COLO829 (cell line): ENCODE measurements around the gene VWF.

Experiments
- DNase-seq: peaks from one replicate; pipeline ENCODE4 v3.0.0; 2012; ENCODE audit warnings: low spot score

Gene VWF

GRCh38 chr12:5982106-5982505 lies 142.4 kb downstream of the VWF start:
- DNase-seq = no peak

- DNase-seq = no peak
Measured at GRCh38 chr12:5977556-5977955, 146.9 kb downstream of the VWF start.

- DNase-seq = no peak
Measured at GRCh38 chr12:5976711-5977110, 147.8 kb downstream of the VWF start.

GRCh38 chr12:5976196-5976595 lies 148.3 kb downstream of the VWF start:
- no peak for DNase-seq

DNA sequence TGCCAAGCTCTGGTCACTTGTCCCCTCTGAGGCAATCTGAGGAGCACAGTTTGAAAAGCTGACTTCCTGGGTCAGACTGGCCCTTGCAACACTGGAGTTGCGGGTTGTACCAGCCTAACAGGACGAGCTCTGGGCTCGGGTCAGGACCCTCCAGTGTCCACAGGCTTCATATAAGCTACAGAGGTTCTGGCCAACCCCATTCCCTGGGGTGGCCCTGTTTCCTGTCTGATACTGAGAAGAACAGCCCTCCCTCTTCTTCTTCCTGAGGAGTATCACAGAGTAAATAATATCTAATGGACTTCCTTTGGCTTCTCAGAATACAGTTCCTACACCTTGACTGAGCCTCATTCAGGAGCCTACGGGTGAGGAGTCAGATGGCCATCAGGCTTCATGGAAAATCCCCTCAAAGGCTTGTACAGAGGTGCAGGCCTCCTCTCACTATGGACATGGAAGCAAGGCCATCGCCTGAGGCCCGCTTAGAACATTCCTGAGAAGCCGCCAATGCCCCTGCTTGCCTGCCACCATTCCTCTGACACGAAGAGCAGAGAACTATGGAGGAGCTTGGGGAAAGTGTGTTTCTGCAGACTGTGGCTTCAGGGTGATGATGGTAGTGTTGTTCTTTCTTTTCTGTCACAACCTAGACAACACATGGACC lies 150.9 kb downstream of the VWF start:
- DNase-seq = no peak

GRCh38 chr12:5972387-5972786 lies 152.1 kb downstream of the VWF start:
- DNase-seq = no peak

- no peak for DNase-seq
Measured at GRCh38 chr12:5971194-5971850, 153.1 kb downstream of the VWF start.

- no peak for DNase-seq
Measured at GRCh38 chr12:5969974-5970690, 154.3 kb downstream of the VWF start.

GRCh38 chr12:5969156-5969973 lies 155.1 kb downstream of the VWF start:
- no peak for DNase-seq

DNA sequence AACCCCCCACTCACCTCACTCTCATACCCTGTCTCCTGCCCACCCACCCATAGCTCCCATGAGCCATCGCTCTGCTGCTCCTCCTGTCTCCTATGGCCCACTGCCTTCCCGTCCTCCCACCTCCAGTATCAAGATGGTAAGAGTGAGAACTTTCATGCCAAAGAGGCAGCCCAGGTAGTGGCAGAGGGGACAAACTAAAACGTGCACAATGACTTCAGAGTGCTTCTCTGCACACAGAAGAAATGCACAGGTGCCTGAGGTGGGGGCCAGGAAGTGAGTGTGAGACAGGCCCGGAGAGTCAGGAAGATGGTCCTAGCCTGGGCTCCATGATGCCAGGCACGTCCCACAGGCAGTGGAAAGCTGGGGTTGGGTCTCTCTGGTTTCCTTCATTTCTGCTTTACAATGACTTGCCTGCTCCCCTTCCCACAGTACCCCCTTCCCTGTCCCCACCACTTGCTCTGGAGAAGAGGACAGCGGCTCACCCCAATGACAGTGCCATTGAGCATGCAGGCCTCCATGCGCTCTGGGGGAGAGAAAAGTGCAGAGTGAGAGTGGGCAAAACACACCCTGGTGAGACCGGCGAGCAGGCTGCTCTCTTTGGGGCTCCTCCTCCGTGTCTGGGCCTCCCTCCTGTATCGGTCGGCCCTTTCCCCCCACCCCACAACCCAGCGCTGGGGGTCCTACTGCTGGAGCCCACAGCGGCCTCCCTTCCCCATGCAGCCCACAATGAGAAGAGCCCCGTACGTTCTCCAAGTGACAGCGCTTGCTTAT lies 156.6 kb downstream of the VWF start:
- DNase-seq = no peak

GRCh38 chr12:5966486-5967095 lies 157.9 kb downstream of the VWF start:
- DNase-seq = no peak

GRCh38 chr12:5965950-5966383 lies 158.5 kb downstream of the VWF start:
- peak; percentile 54 for DNase-seq

- no peak for DNase-seq
Measured at GRCh38 chr12:5964913-5965900, 159.3 kb downstream of the VWF start.

DNA sequence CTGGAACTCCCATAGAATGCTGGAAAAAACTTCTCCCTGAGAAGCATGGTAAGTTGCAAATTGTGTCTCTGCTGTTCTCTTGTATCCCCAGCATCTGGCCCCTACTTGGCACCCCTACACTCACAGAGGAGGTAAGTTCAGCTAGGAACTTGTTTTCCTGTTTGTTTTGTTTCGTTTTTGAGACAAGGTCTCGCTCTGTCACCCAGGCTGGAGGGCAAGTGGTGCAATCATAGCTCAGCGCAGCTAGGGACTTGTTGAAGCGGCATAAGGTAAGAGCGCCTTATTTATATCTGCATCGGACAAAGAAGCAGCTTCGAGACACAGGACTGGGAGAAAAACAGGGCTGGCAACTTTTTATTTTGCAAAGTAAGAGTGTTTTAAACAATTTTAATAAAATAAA lies 161.0 kb downstream of the VWF start:
- DNase-seq = no peak

- no peak for DNase-seq
Measured at GRCh38 chr12:5960783-5961182, 163.7 kb downstream of the VWF start.

DNA sequence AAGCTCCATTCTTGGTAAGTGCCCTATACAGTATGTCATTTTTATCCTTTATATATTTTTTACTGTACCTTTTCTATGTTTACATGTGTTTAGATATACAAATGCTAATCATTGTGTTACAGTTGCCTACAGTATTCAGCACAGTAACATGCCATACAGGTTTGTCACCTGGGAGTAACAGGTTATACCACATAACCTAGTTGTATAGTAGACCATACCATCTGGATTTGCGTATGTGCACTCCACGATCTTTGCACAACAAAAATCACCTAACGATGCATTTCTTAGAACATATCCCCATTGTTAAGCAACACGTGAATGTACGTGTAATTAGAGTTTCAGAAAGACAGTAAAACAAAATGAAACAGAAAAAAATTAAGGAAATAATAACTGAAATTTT lies 167.5 kb downstream of the VWF start:
- DNase-seq = no peak

GRCh38 chr12:5954661-5955060 lies 169.8 kb downstream of the VWF start:
- DNase-seq = no peak

GRCh38 chr12:5953835-5954586 lies 170.5 kb downstream of the VWF start:
- DNase-seq = no peak

- no peak for DNase-seq
Measured at GRCh38 chr12:5952031-5952430, 172.4 kb downstream of the VWF start.
